Cardiac muscle cell (in vitro differentiated cells and primary cell): ENCODE results near the gene ACTN1. TPM values are rescaled to one million over a fixed set of nuclear protein-coding genes. Genes with fewer than 3 reads are reported as not detected.
A peak's percentile ranks its signal among the peaks of the same experiment; 100 is the strongest.

Source experiments
- DNase-seq, 2 donors: peaks; one replicate each; pipeline versions ENCODE4 v3.0.0 to v3.0.0-alpha.2; 2010 to 2017; ENCODE audit warnings: low read depth in 1 of 2, low spot score in 1 of 2
- H3K27ac ChIP-seq: fragments of 200-600 bp; sonication (generic); 2 replicates; pipeline ENCODE4 v1.5.1; 2016
- H3K27me3 ChIP-seq: fragments of 200-600 bp; sonication (generic); 2 replicates; pipeline ENCODE4 v1.6.0; 2016; ENCODE audit warnings: control low read depth
- H3K36me3 ChIP-seq: fragments of 200-600 bp; sonication (generic); 2 replicates; pipeline ENCODE4 v1.5.1; 2016; ENCODE audit warnings: control low read depth
- H3K4me1 ChIP-seq: fragments of 200-600 bp; sonication (generic); 2 replicates; pipeline ENCODE4 v1.8.1; 2017; ENCODE audit warnings: low read depth, mild to moderate bottlenecking, mixed run types
- H3K4me3 ChIP-seq: fragments of 200-600 bp; sonication (generic); 2 replicates; pipeline ENCODE4 v1.5.1; 2016; ENCODE audit warnings: mild to moderate bottlenecking
- H3K9me3 ChIP-seq: fragments of 200-600 bp; sonication (generic); 2 replicates; pipeline ENCODE4 v1.5.1; 2017; ENCODE audit warnings: low read depth, mild to moderate bottlenecking, control low read depth
- CTCF ChIP-seq: IDR thresholded peaks from 2 replicates; pipeline ENCODE4 v1.5.1; 2012; ENCODE audit warnings: low read depth, mild to moderate bottlenecking, low read length
- polyA plus RNA-seq: library from polyadenylated mRNA; unstranded; fragments of >200 nt; fragmentation: Nextera tagmentation; extraction: Ambion mirVana; gene quantifications from 2 replicates; pipeline ENCODE4 v1.2.1, GENCODE V29; 2016
- total RNA-seq: library from RNA; depleted of rRNA; stranded (reverse); fragments of >200 nt; gene quantifications from 2 replicates; pipeline ENCODE4 v1.2.3, GENCODE V29; 2016

ACTN1 gene
- total and polyA plus RNA-seq, 2 experiments from 2014 or later, result 167 to 202 TPM

GRCh38 chr14:68957775-68958174 is 21.3 kb downstream of the ACTN1 start:
- H3K4me1 ChIP-seq, result peaks cover 18% of the 10 kb centered on the region
- no peaks in the 10 kb centered on the region for H3K27me3 ChIP-seq
- no peak overlapping the region for H3K27ac ChIP-seq
- H3K4me3 ChIP-seq, result no peak overlapping the region
- H3K36me3 ChIP-seq, result no peaks in the 10 kb centered on the region
- no peak for DNase-seq
- no peaks in the 10 kb centered on the region for H3K9me3 ChIP-seq
- TF ChIP-seq CTCF, result no peak

DNA sequence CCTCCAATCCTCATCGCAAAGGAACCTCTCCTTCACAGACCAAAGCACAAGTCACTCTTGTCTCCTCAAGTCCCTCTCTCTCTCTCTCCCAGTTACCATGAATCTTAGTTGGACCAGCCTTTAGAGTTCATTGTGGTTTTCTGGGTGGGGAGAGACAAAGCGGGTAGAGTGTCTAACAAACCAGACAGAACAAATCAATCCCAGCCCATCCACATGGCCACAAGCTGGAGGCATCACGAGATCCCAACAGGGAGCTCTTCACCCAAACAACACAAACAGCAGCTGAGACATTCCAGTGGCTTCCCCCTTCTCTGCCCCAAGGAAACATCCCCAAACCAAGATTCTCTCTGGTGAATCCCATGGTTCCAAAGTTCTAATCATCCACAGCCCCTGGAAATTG is 22.4 kb downstream of the ACTN1 start:
- no peak for TF ChIP-seq CTCF
- Histone ChIP-seq H3K27ac (no peak overlapping the region), H3K4me3 (no peak overlapping the region), H3K36me3 (no peaks in the 10 kb centered on the region), H3K27me3 (no peaks in the 10 kb centered on the region), H3K9me3 (no peaks in the 10 kb centered on the region), H3K4me1 (peaks cover 29% of the 10 kb centered on the region)
- DNase-seq, result no peak

GRCh38 chr14:68955851-68956179 is 23.3 kb downstream of the ACTN1 start:
- peaks cover 33% of the 10 kb centered on the region for H3K4me1 ChIP-seq
- no peak for TF ChIP-seq CTCF
- DNase-seq, result no peak
- no peaks in the 10 kb centered on the region for H3K36me3 ChIP-seq
- no peaks in the 10 kb centered on the region for H3K9me3 ChIP-seq
- H3K4me3 ChIP-seq, result no peak overlapping the region
- no peaks in the 10 kb centered on the region for H3K27me3 ChIP-seq
- peak overlapping the region; percentile 75 for H3K27ac ChIP-seq

GRCh38 chr14:68955164-68955850 is 23.8 kb downstream of the ACTN1 start:
- TF ChIP-seq CTCF, result no peak
- Histone ChIP-seq H3K36me3 (no peaks in the 10 kb centered on the region), H3K4me3 (no peak overlapping the region), H3K9me3 (no peaks in the 10 kb centered on the region), H3K4me1 (peaks cover 33% of the 10 kb centered on the region), H3K27ac (peak overlapping the region; percentile 75), H3K27me3 (no peaks in the 10 kb centered on the region)
- no peak for DNase-seq

- TF ChIP-seq CTCF, result no peak
- Histone ChIP-seq H3K9me3 (no peaks in the 10 kb centered on the region), H3K4me3 (no peak overlapping the region), H3K27ac (peak overlapping the region; percentile 74), H3K36me3 (no peaks in the 10 kb centered on the region), H3K4me1 (peaks cover 40% of the 10 kb centered on the region), H3K27me3 (no peaks in the 10 kb centered on the region)
- DNase-seq, result no peak
Observed at GRCh38 chr14:68953196-68953555, 25.9 kb downstream of the ACTN1 start.
